BJ (cell line): ENCODE results near the gene TMEM51. TPM values are rescaled to one million over a fixed set of nuclear protein-coding genes. Genes with fewer than 3 reads are reported as not detected.

ENCODE experiments used
- CTCF ChIA-PET: fragments of 350-600 bp; formaldehyde crosslinking; extraction: SDS; loops from one replicate; lab custom pipeline; 2021; ENCODE audit warnings: antibody characterized with exemption, inconsistent platforms; lab: Yijun Ruan, JAX
- POLR2A ChIA-PET: fragments of 300-600 bp; sonication (Branson Sonifier 250); formaldehyde crosslinking; extraction: SDS; loops from one replicate; lab custom pipeline; 2021; ENCODE audit warnings: antibody characterized with exemption; lab: Charles Lee
- DNase-seq: peaks from one replicate; pipeline ENCODE4 v3.0.0-alpha.2; 2011; ENCODE audit warnings: low read depth
- H3K27me3 ChIP-seq: 2 replicates; pipeline ENCODE4 v1.6.0; 2011; ENCODE audit warnings: low read length; ENCODE audit not compliant: control insufficient read depth, insufficient read depth
- H3K36me3 ChIP-seq: 2 replicates; pipeline ENCODE4 v1.5.1; 2011; ENCODE audit warnings: low read length; ENCODE audit not compliant: control insufficient read depth, insufficient read depth
- H3K4me3 ChIP-seq: 2 replicates; pipeline ENCODE4 v1.5.1; 2011; ENCODE audit warnings: low read depth, mild to moderate bottlenecking, control low read depth, low read length
- CTCF ChIP-seq: IDR thresholded peaks from 2 replicates; pipeline ENCODE4 v1.5.1; 2011; ENCODE audit warnings: low read depth, mild to moderate bottlenecking, control low read depth, inconsistent platforms, low read length, moderate library complexity; ENCODE audit not compliant: insufficient read depth
- polyA plus RNA-seq: library from polyadenylated mRNA; depleted of rRNA; stranded (reverse); fragments of >200 nt; gene quantifications from 2 replicates; pipeline ENCODE4 v1.2.3, GENCODE V29; 2011

The TMEM51 gene
- polyA plus RNA-seq, 1 experiment, result 2.0 TPM

GRCh38 chr1:15211424-15211823, 57.9 kb downstream of the TMEM51 start:
- TF ChIP-seq CTCF, result no peak
- DNase-seq, result no peak
- POLR2A ChIA-PET, result no interaction called here
- Histone ChIP-seq H3K27me3 (peaks cover 6% of the 10 kb centered on the region), H3K36me3 (no peaks in the 10 kb centered on the region), H3K4me3 (no peak overlapping the region)
- CTCF ChIA-PET, result interaction anchor here (0.6 to 2.0 kb wide), 4 partner anchors 9 to 820 kb away, joined by 3 to 7 read pairs (median 4); no protein-coding TSS in a partner anchor

- Histone ChIP-seq H3K27me3 (peaks cover 4% of the 10 kb centered on the region), H3K4me3 (no peak overlapping the region), H3K36me3 (no peaks in the 10 kb centered on the region)
- DNase-seq, result no peak
- ChIA-PET CTCF (interaction anchor here (0.8 to 0.9 kb wide), 2 partner anchors 12 kb away, joined by 3 to 5 read pairs; no protein-coding TSS in a partner anchor), POLR2A (no interaction called here)
- no peak for TF ChIP-seq CTCF
Observed at GRCh38 chr1:15212216-15212953, 58.8 kb downstream of the TMEM51 start.

- Histone ChIP-seq H3K4me3 (no peak overlapping the region), H3K36me3 (no peaks in the 10 kb centered on the region), H3K27me3 (peaks cover 4% of the 10 kb centered on the region)
- TF ChIP-seq CTCF, result no peak
- CTCF ChIA-PET, result interaction anchor here (0.9 kb wide), 1 partner anchor 13 kb away, joined by 3 read pairs; no protein-coding TSS in a partner anchor
- POLR2A ChIA-PET, result no interaction called here
- DNase-seq, result no peak
Observed at GRCh38 chr1:15212954-15213291, 59.4 kb downstream of the TMEM51 start.

GRCh38 chr1:15213341-15213821, 59.8 kb downstream of the TMEM51 start:
- H3K27me3 ChIP-seq, result peaks cover 2% of the 10 kb centered on the region; the same call in 1 of the 2 replicates
- no peak for DNase-seq
- no peaks in the 10 kb centered on the region for H3K36me3 ChIP-seq
- ChIA-PET POLR2A (interaction anchor here (0.7 kb wide), 1 partner anchor 34 kb away, joined by 5 read pairs; no protein-coding TSS in a partner anchor), CTCF (interaction anchor here (0.9 kb wide), 2 partner anchors 13 to 59 kb away, joined by 3 read pairs; no protein-coding TSS in a partner anchor)
- TF ChIP-seq CTCF, result no peak
- no peak overlapping the region for H3K4me3 ChIP-seq

GRCh38 chr1:15214527-15214926, 61.0 kb downstream of the TMEM51 start:
- TF ChIP-seq CTCF, result no peak
- CTCF ChIA-PET, result interaction anchor here (0.6 to 1.8 kb wide), 3 partner anchors 11 to 62 kb away, joined by 3 to 6 read pairs (median 3); no protein-coding TSS in a partner anchor
- POLR2A ChIA-PET, result interaction anchor here (0.6 kb wide), 1 partner anchor 14 kb away, joined by 3 read pairs; no protein-coding TSS in a partner anchor
- no peaks in the 10 kb centered on the region for H3K36me3 ChIP-seq
- H3K4me3 ChIP-seq, result no peak overlapping the region
- peaks cover 2% of the 10 kb centered on the region; the same call in 1 of the 2 replicates for H3K27me3 ChIP-seq
- DNase-seq, result peak; percentile 31
